SK-N-SH (cell line): ENCODE measurements around the gene RABGAP1L. TPM values are rescaled to one million over a fixed set of nuclear protein-coding genes. Genes with fewer than 3 reads are reported as not detected.

Experiments
- CTCF ChIA-PET: fragments of 300-600, 350-600 bp; formaldehyde crosslinking; extraction: SDS; loops from one replicate; lab custom pipeline; 2021; lab: Yijun Ruan, JAX
- POLR2A ChIA-PET: fragments of 350-600 bp; sonication (Branson Sonifier 250); formaldehyde crosslinking; extraction: SDS; loops from one replicate; lab custom pipeline; 2020; ENCODE audit warnings: antibody characterized with exemption, inconsistent platforms; lab: Yijun Ruan, JAX
- DNase-seq: peaks from one replicate; pipeline ENCODE4 v3.0.0; 2012
- H2AFZ ChIP-seq: fragments of 200-600 bp; sonication (generic); 2 replicates; pipeline ENCODE4 v1.8.1; 2016; ENCODE audit warnings: antibody characterized with exemption, mild to moderate bottlenecking, low read depth
- H3F3A ChIP-seq: fragments of 200-600 bp; sonication (generic); replicated peaks from 2 replicates; pipeline ENCODE3; 2016; ENCODE audit warnings: antibody characterized with exemption, mild to moderate bottlenecking; ENCODE audit not compliant: insufficient read depth
- H3K27ac ChIP-seq, 2 experiments: fragments of 200-500 bp in 1 of 2; fragments of 200-600 bp in 1 of 2; sonication (Bioruptor generic) in 1 of 2; sonication (generic), shearing (Covaris generic) in 1 of 2; 2 replicates each; pipeline versions ENCODE4 v1.5.1 to v1.6.1; 2014 to 2016; ENCODE audit warnings: low read depth in 2 of 2, inconsistent platforms in 1 of 2, low read length in 1 of 2, mild to moderate bottlenecking in 1 of 2, mixed read lengths in 1 of 2
- H3K27me3 ChIP-seq: fragments of 200-600 bp; sonication (generic), shearing (Covaris generic); 2 replicates; pipeline ENCODE4 v1.6.1; 2016; ENCODE audit warnings: mixed run types; ENCODE audit not compliant: insufficient read depth
- H3K36me3 ChIP-seq, 2 experiments: fragments of 200-500 bp in 1 of 2; fragments of 200-600 bp in 1 of 2; sonication (Bioruptor generic) in 1 of 2; sonication (generic) in 1 of 2; replicated peaks in 1 of 2; 2 replicates each; pipeline versions ENCODE3 to v1.5.1; 2014 to 2016; ENCODE audit warnings: low read length in 1 of 2, mild to moderate bottlenecking in 1 of 2; ENCODE audit not compliant: insufficient read depth in 2 of 2, control insufficient read depth in 1 of 2
- H3K4me1 ChIP-seq, 2 experiments: fragments of 200-500 bp in 1 of 2; fragments of 200-600 bp in 1 of 2; sonication (Bioruptor generic) in 1 of 2; sonication (generic), shearing (Covaris generic) in 1 of 2; 2 replicates each; pipeline versions ENCODE4 v1.5.1 to v1.6.1; 2014 to 2016; ENCODE audit warnings: low read depth in 1 of 2, low read length in 1 of 2, mixed run types in 1 of 2; ENCODE audit not compliant: insufficient read depth in 2 of 2, control insufficient read depth in 1 of 2
- H3K4me2 ChIP-seq: fragments of 200-600 bp; sonication (generic), shearing (Covaris generic); 2 replicates; pipeline ENCODE4 v1.6.1; 2017; ENCODE audit warnings: mixed run types
- H3K4me3 ChIP-seq, 2 experiments: fragments of 200-500 bp in 1 of 2; fragments of 200-600 bp in 1 of 2; sonication (Bioruptor generic) in 1 of 2; sonication (generic), shearing (Covaris generic) in 1 of 2; 2 replicates each; pipeline versions ENCODE4 v1.5.1 to v1.8.1; 2014 to 2016; ENCODE audit warnings: low read depth in 2 of 2, inconsistent platforms in 1 of 2, low read length in 1 of 2, mild to moderate bottlenecking in 1 of 2, mixed read lengths in 1 of 2, moderate library complexity in 1 of 2
- H3K79me2 ChIP-seq: fragments of 200-600 bp; sonication (generic); 2 replicates; pipeline ENCODE4 v1.8.1; 2017; ENCODE audit warnings: mild to moderate bottlenecking; ENCODE audit not compliant: insufficient read depth
- H3K9ac ChIP-seq: fragments of 200-600 bp; sonication (generic); 2 replicates; pipeline ENCODE4 v1.6.1; 2017; ENCODE audit warnings: mixed run types
- H3K9me2 ChIP-seq: fragments of 200-600 bp; sonication (generic); 2 replicates; pipeline ENCODE4 v1.6.1; 2017; ENCODE audit warnings: mixed run types
- H3K9me3 ChIP-seq: fragments of 200-600 bp; sonication (generic); 2 replicates; pipeline ENCODE4 v1.6.1; 2017; ENCODE audit warnings: mixed run types, mild to moderate bottlenecking, moderate library complexity
- H4K20me1 ChIP-seq: fragments of 200-600 bp; sonication (generic); 2 replicates; pipeline ENCODE4 v1.6.1; 2017; ENCODE audit warnings: mild to moderate bottlenecking, mixed run types; ENCODE audit not compliant: insufficient read depth
- ELF1 ChIP-seq: IDR thresholded peaks from 2 replicates; pipeline ENCODE4 v1.4.0; 2012
- EZH2phosphoT487 ChIP-seq: fragments of 200-600 bp; sonication (generic); IDR thresholded peaks from 2 replicates; pipeline ENCODE4 v1.6.1; 2017; ENCODE audit warnings: low read depth, mixed run types, mild to moderate bottlenecking, antibody characterized with exemption, moderate library complexity, borderline replicate concordance
- FOXJ3 ChIP-seq: sonication (generic); formaldehyde crosslinking; IDR thresholded peaks from 2 replicates; pipeline ENCODE4 v1.5.1; 2020; ENCODE audit warnings: mild to moderate bottlenecking, missing genetic modification reagents
- GABPA ChIP-seq: IDR thresholded peaks from 2 replicates; pipeline ENCODE4 v1.4.0; 2012; ENCODE audit warnings: low read depth, mild to moderate bottlenecking
- NFIC ChIP-seq: IDR thresholded peaks from 2 replicates; pipeline ENCODE4 v1.4.0; 2012; ENCODE audit warnings: borderline replicate concordance
- NRF1 ChIP-seq: IDR thresholded peaks from 2 replicates; pipeline ENCODE4 v1.6.1; 2012; ENCODE audit warnings: low read depth, mild to moderate bottlenecking, low read length
- RAD21 ChIP-seq: IDR thresholded peaks from 2 replicates; pipeline ENCODE4 v1.6.1; 2012; ENCODE audit warnings: mild to moderate bottlenecking, low read length
- RCOR1 ChIP-seq: fragments of 150-350 bp; IDR thresholded peaks from 2 replicates; pipeline ENCODE4 v1.6.1; 2017; ENCODE audit warnings: antibody characterized with exemption, low read length
- RFX5 ChIP-seq: IDR thresholded peaks from 2 replicates; pipeline ENCODE4 v1.6.1; 2012; ENCODE audit warnings: mild to moderate bottlenecking, improper control_type of control experiment, low read length
- TCF12 ChIP-seq: IDR thresholded peaks from 2 replicates; pipeline ENCODE4 v1.4.0; 2012
- YY1 ChIP-seq: IDR thresholded peaks from 2 replicates; pipeline ENCODE4 v1.4.0; 2012; ENCODE audit warnings: low read depth, mild to moderate bottlenecking
- WGBS: methylation state at CpG from one replicate; pipeline ENCODE4 v1.1.6; 2017; ENCODE audit warnings: low lambda C conversion rate; 5-methylcytosine and 5-hydroxymethylcytosine counted together
- polyA plus RNA-seq, 3 experiments: library from polyadenylated mRNA; depleted of rRNA; stranded (reverse); fragments of >200 nt; gene quantifications; 2 replicates each; pipeline ENCODE4 v1.2.3, GENCODE V29; 2012
- TF ChIP-seq, protein P1 (sequence below): fragments of 150-350 bp; IDR thresholded peaks from 2 replicates; pipeline ENCODE4 v1.6.1; 2017; ENCODE audit warnings: antibody characterized with exemption, low read length, low read depth, borderline replicate concordance
- TF ChIP-seq, protein P2 (sequence below): fragments of 150-350 bp; IDR thresholded peaks from 2 replicates; pipeline ENCODE4 v1.6.1; 2016; ENCODE audit warnings: mild to moderate bottlenecking, low read depth, low read length
- TF ChIP-seq, protein P3 (sequence below): fragments of 200-600 bp; sonication (generic); IDR thresholded peaks from 2 replicates; pipeline ENCODE4 v1.6.1; 2017; ENCODE audit warnings: antibody characterized with exemption, mild to moderate bottlenecking, moderate library complexity
- TF ChIP-seq, protein P4 (sequence below): IDR thresholded peaks from 2 replicates; pipeline ENCODE4 v1.4.0; 2012; ENCODE audit warnings: low read depth
- TF ChIP-seq, protein P5 (sequence below): IDR thresholded peaks from 2 replicates; pipeline ENCODE4 v1.4.0; 2012; ENCODE audit warnings: low read depth, borderline replicate concordance
- TF ChIP-seq, protein P6 (sequence below): IDR thresholded peaks from 2 replicates; pipeline ENCODE4 v1.4.0; 2012; ENCODE audit warnings: low read depth, borderline replicate concordance

RABGAP1L gene
- polyA plus RNA-seq, 1 of the 3 experiments (the other 2 are of a cell fraction), result 7.2 TPM

DNA sequence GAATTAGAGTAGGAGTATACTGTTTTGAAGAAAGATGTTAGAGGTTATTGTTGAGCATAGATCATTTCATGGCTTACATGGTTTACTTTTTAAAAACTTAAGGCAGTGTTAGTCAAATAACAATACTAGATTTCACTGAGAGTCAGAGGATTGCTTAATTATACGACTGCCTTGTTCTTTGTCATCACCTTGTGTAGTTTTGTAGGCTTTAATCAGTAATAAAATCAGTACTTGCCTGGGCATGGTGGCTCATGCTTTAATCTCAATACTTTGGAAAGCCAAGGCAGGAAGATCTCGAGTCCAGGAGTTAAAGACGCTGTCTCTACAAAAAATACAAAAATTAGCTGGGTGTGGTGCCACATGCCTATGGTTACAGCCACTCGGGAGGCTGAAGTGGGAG, 247.1 kb downstream of the RABGAP1L start:
- TF ChIP-seq, protein P1, sequence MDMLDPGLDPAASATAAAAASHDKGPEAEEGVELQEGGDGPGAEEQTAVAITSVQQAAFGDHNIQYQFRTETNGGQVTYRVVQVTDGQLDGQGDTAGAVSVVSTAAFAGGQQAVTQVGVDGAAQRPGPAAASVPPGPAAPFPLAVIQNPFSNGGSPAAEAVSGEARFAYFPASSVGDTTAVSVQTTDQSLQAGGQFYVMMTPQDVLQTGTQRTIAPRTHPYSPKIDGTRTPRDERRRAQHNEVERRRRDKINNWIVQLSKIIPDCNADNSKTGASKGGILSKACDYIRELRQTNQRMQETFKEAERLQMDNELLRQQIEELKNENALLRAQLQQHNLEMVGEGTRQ, result no peak
- TF ChIP-seq, protein P2, sequence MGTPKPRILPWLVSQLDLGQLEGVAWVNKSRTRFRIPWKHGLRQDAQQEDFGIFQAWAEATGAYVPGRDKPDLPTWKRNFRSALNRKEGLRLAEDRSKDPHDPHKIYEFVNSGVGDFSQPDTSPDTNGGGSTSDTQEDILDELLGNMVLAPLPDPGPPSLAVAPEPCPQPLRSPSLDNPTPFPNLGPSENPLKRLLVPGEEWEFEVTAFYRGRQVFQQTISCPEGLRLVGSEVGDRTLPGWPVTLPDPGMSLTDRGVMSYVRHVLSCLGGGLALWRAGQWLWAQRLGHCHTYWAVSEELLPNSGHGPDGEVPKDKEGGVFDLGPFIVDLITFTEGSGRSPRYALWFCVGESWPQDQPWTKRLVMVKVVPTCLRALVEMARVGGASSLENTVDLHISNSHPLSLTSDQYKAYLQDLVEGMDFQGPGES, result no peak
- TF ChIP-seq, protein P3, sequence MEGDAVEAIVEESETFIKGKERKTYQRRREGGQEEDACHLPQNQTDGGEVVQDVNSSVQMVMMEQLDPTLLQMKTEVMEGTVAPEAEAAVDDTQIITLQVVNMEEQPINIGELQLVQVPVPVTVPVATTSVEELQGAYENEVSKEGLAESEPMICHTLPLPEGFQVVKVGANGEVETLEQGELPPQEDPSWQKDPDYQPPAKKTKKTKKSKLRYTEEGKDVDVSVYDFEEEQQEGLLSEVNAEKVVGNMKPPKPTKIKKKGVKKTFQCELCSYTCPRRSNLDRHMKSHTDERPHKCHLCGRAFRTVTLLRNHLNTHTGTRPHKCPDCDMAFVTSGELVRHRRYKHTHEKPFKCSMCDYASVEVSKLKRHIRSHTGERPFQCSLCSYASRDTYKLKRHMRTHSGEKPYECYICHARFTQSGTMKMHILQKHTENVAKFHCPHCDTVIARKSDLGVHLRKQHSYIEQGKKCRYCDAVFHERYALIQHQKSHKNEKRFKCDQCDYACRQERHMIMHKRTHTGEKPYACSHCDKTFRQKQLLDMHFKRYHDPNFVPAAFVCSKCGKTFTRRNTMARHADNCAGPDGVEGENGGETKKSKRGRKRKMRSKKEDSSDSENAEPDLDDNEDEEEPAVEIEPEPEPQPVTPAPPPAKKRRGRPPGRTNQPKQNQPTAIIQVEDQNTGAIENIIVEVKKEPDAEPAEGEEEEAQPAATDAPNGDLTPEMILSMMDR, result no peak
- TF ChIP-seq, protein P4, sequence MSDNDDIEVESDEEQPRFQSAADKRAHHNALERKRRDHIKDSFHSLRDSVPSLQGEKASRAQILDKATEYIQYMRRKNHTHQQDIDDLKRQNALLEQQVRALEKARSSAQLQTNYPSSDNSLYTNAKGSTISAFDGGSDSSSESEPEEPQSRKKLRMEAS, result no peak
- TF ChIP-seq RAD21 (no peak), YY1 (no peak), FOXJ3 (CRISPR knock-in tag) (no peak), ELF1 (no peak), NRF1 (no peak), NFIC (no peak), EZH2phosphoT487 (no peak), GABPA (no peak), TCF12 (no peak), RCOR1 (no peak), RFX5 (no peak)
- TF ChIP-seq, protein P5, sequence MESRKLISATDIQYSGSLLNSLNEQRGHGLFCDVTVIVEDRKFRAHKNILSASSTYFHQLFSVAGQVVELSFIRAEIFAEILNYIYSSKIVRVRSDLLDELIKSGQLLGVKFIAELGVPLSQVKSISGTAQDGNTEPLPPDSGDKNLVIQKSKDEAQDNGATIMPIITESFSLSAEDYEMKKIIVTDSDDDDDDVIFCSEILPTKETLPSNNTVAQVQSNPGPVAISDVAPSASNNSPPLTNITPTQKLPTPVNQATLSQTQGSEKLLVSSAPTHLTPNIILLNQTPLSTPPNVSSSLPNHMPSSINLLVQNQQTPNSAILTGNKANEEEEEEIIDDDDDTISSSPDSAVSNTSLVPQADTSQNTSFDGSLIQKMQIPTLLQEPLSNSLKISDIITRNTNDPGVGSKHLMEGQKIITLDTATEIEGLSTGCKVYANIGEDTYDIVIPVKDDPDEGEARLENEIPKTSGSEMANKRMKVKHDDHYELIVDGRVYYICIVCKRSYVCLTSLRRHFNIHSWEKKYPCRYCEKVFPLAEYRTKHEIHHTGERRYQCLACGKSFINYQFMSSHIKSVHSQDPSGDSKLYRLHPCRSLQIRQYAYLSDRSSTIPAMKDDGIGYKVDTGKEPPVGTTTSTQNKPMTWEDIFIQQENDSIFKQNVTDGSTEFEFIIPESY, result no peak
- TF ChIP-seq, protein P6, sequence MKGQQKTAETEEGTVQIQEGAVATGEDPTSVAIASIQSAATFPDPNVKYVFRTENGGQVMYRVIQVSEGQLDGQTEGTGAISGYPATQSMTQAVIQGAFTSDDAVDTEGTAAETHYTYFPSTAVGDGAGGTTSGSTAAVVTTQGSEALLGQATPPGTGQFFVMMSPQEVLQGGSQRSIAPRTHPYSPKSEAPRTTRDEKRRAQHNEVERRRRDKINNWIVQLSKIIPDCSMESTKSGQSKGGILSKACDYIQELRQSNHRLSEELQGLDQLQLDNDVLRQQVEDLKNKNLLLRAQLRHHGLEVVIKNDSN, result no peak
- Histone ChIP-seq H3K9me3 (no peaks in the 10 kb centered on the region), H3K4me2 (no peak overlapping the region), H2AFZ (no peak overlapping the region), H3K9ac (no peak overlapping the region), H3K4me1 (no peaks in the 10 kb centered on the region; a peak in 1 of 4 replicates), H3K9me2 (no peaks in the 10 kb centered on the region), H4K20me1 (no peaks in the 10 kb centered on the region), H3F3A (no peaks in the 10 kb centered on the region), H3K27ac (no peak overlapping the region), H3K27me3 (no peaks in the 10 kb centered on the region), H3K36me3 (no peaks in the 10 kb centered on the region), H3K79me2 (no peaks in the 10 kb centered on the region), H3K4me3 (no peak overlapping the region)
- POLR2A ChIA-PET, result no interaction called here
- WGBS, result 93% methylated on average over 4 of the region's 4 CpGs
- CTCF ChIA-PET, result no interaction called here
- DNase-seq, result no peak
